ENCODE measurements around the gene USP32.

USP32 gene

GRCh38 chr17:60303406-60304099 is 88.4 kb downstream of the USP32 start:
- H3K4me3 ChIP-seq (ENCODE audit: low read depth, low read length) = no peak overlapping the region

DNA sequence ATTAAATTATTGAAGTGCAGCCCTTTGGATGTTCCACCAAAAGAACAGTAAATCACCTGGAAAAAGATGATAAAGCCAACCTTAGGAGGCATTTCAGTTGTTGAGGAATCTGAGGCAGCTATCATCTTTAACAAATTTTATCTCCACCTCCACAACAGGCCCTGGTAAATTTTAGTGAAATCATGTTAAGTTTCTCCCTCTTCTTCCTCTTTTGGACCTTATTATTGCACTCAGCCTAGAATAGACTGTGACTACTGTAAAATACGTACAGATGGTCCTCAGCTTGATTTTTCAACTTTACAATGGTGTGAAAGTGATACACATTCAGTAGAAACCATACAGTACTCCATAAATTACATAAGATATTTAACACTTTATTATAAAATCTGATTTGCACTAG is 90.3 kb downstream of the USP32 start:
- no peak overlapping the region for H3K4me3 ChIP-seq (ENCODE audit: low read depth, low read length)

DNA sequence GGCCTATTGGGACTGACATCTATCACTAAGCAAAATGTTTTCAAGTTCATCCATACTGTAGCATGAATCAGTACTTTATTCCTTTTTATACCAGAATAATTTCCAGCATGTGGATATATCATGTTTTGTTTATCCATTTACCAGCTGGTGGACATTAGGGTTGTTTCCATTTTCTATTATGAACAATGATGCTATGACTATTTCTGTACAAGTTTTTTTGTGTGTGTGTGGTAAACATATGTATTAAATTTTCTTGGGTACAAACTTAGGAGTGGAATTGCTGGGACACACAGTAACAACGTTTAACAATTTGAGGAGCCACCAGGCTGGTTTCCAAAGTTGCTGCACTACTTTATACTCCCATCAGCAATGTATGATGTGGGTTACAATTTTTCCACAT is 91.0 kb downstream of the USP32 start:
- no peak overlapping the region for H3K4me3 ChIP-seq (ENCODE audit: low read depth, low read length)

- H3K4me3 ChIP-seq (ENCODE audit: low read depth, low read length) = no peak overlapping the region
These were observed 91.9 kb downstream of the USP32 start for GRCh38 chr17:60300011-60300410.

DNA sequence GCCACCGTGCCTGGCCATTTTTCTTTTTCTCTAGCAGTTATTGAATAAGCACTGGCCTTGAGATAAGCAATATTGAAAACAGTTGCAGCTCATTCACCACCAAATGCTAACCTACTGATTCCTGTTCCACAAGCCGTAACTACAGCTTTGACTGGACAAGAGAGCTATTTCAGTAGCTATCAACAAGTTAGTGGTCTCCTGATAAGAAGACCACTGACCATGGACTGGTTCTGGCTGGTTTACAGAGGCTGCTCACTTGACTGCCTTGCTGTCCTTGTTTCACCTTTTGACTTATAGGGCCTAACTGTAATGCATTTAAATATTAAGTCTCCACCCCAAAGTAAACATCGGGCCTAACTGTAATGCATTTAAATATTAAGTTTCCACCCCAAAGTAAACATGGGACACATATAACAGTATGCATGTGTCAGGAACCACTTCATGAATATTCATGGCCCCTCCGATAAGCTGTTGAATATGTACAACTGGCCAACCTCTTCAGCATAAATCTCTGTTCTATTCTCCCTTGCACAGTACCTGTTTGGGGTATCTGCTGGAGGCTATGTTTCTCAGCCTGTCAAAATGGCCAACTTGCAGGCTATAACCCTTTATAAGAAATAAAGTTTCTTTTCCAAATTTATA is 94.1 kb downstream of the USP32 start:
- no peak overlapping the region for H3K4me3 ChIP-seq (ENCODE audit: low read depth, low read length)

DNA sequence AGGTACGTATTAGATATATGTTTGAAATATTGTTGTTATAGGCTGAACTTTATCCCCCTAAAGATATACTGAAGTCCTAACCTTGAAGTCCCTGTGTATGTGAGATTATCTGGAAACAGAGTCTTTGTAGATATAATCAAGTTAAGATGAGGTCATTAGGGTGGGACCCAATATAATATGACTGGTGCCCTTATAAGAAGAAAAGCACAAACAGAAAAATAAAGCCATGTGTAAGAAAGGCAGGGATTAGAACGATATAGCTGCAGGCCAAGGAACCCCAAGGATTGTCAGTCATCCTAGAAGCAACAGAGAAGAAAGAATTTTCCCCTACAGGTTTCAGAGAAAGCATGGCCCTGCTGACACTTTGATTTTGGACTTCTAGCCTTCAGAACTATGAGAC is 95.8 kb downstream of the USP32 start:
- no peak overlapping the region for H3K4me3 ChIP-seq (ENCODE audit: low read depth, low read length)

DNA sequence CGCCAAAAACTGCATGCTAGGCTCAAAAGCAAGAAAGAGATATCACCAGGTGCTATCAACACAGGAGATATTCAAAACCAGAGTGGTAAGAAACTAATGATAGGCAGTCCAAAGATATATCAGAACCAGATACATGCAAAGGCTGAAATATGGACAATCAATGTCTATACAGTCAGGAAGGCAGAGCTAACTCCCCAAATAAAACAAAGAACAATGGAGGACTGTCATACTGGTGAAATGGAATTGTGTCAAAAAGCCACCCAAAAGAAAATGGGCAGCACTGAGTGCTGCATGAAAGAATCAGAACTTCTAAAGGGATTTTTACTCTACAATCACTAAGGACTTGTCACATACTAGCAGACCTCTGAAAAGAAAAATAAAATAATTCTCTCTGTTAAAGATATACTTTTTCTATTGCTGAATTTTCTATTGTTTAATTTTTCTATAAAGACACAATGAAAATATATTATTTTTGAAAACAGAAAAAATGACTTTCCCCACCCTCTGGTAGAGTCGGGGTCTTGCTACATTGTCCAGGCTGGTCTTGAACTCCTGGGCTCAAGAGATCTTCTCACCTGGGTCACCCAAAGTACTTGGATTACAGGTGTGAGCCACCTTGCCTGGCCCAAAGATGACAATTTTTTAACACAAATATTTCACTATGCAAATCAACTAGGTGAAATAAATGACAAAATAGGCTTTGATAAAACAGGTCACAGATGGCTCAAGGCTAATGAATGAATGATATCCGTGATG is 98.2 kb downstream of the USP32 start:
- H3K4me3 ChIP-seq (ENCODE audit: low read depth, low read length) = no peak overlapping the region

DNA sequence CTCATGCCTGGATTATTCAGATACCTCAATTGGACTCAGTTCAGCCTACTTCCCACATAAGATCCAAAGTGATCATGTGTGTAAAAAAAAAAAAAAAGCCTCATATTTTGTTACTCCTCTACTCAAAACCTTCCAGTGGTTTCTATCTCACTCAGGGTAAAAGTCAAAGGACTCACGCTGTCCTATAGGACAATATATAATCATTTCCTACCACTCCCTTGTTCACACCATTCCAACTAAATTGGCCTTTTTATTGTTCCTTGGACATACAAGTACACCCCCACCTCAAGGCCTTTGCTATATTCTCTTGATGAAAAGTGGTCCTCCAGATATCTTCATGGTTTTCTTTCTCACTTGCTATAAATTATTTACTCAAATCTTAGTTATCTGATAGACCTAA is 99.2 kb downstream of the USP32 start:
- no peak overlapping the region for H3K4me3 ChIP-seq (ENCODE audit: low read depth, low read length)

- no peak overlapping the region for H3K4me3 ChIP-seq (ENCODE audit: low read depth, low read length)
These were observed 107.2 kb downstream of the USP32 start for GRCh38 chr17:60284709-60285108.

- no peak overlapping the region for H3K4me3 ChIP-seq (ENCODE audit: low read depth, low read length)
These were observed 108.1 kb downstream of the USP32 start for GRCh38 chr17:60283816-60284215.

- H3K4me3 ChIP-seq (ENCODE audit: low read depth, low read length) = no peak overlapping the region
These were observed 111.3 kb downstream of the USP32 start for GRCh38 chr17:60280673-60281072.

DNA sequence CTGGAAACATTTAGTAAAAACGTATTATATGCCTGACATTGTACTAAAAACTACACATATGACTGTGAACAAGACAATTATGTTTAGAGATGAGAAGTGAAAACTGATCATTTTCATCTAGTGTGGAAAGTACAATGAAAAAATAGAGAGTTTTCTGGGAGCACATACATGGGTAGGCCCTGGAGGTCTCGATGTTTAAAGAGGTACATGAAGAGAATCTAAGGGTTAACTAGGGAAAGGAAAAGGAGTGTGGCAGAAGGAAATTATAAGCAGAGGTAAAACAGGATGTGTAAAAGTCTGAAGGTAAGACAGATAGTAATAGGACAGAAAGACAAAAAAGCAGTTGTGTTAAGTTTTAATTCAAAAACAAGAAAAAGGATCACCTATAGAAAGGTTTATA is 113.7 kb downstream of the USP32 start:
- H3K4me3 ChIP-seq (ENCODE audit: low read depth, low read length) = no peak overlapping the region

- no peak overlapping the region for H3K4me3 ChIP-seq (ENCODE audit: low read depth, low read length)
These were observed 114.7 kb downstream of the USP32 start for GRCh38 chr17:60277258-60277657.

DNA sequence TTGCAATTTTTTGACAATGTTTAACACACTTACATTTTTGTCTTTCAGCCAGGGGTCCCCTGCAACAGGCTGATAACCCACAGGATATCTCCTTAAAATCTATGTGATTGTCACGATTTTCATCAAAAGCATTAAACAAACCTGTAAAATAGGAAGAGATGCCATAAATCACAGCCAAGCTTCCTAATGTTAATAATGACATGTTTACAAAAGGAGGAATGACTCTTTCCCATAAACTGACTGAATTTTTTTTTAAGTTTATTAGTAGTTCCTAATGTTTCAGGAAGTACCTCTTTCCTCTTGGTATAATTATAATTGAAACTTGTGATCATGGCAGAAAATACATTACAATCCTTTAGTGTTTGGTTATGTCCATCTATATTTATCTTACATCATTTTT is 122.5 kb downstream of the USP32 start:
- no peak overlapping the region for H3K4me3 ChIP-seq (ENCODE audit: low read depth, low read length)

- no peak overlapping the region for H3K4me3 ChIP-seq (ENCODE audit: low read depth, low read length)
These were observed 131.4 kb downstream of the USP32 start for GRCh38 chr17:60260540-60260939.

GRCh38 chr17:60258313-60258712 is 133.6 kb downstream of the USP32 start:
- H3K4me3 ChIP-seq (ENCODE audit: low read depth, low read length) = no peak overlapping the region

- H3K4me3 ChIP-seq (ENCODE audit: low read depth, low read length) = no peak overlapping the region
These were observed 135.8 kb downstream of the USP32 start for GRCh38 chr17:60256174-60256573.

GRCh38 chr17:60253048-60253447 is 138.9 kb downstream of the USP32 start:
- no peak overlapping the region for H3K4me3 ChIP-seq (ENCODE audit: low read depth, low read length)

DNA sequence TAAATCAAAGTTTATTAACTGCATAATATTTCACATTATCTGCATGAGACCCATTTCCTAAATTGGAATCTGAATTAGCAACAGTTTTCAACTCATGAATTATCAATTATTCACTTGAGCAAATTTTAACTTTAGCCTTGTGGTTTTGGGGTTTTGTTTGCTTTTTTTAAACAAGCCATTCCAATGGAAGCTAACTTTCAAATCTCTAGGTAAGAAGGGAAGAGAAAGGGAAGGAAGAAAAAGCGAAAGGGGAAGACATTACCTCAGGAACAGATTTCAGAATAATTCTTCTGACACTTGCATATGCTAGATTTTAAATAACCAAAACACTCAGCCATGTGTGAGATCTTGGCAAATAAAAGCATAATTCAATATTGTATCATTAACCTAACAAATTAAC is 139.5 kb downstream of the USP32 start:
- H3K4me3 ChIP-seq (ENCODE audit: low read depth, low read length) = no peak overlapping the region

- no peak overlapping the region for H3K4me3 ChIP-seq (ENCODE audit: low read depth, low read length)
These were observed 142.6 kb downstream of the USP32 start for GRCh38 chr17:60249290-60249826.

GRCh38 chr17:60248618-60249289 is 143.2 kb downstream of the USP32 start:
- no peak overlapping the region for H3K4me3 ChIP-seq (ENCODE audit: low read depth, low read length)
